ENCODE results near the gene ATP13A4.

- TF ChIP-seq CTCF (conservative IDR thresholded peaks at IDR 0.05) (no peak), ZFX (IDR thresholded peaks at IDR 0.05) (no peak)
These were observed 19.9 kb upstream of the ATP13A4 start for GRCh38 chr3:193574488-193575070.
